IPS-11a (cell line): ENCODE data around the gene STAT6.
"Not testable (repeated sequence)": the region's sequence is repeated elsewhere in the genome, so short reads cannot be mapped to it uniquely, and the experiment has no call there.

ENCODE experiments used
- H3K4me3 ChIP-seq: one replicate; pipeline ENCODE4 v1.5.1; 2013; ENCODE audit warnings: low read depth, low read length, control low read depth

STAT6 gene

GRCh38 chr12:57127726-57128518, 16.8 kb upstream of the STAT6 start, which contains the start of gene LRP1:
TSS of gene LRP1 (plus strand) at chr12:57128483. CDS start at chr12:57128965, 482 bp downstream.
- peak within 1 kb of the TSS; percentile 83 for H3K4me3 ChIP-seq

- H3K4me3 ChIP-seq, result peak overlapping the region; percentile 72
Observed at GRCh38 chr12:57127101-57127725, 16.1 kb upstream of the STAT6 start.

- H3K4me3 ChIP-seq, result no peak overlapping the region
Observed at GRCh38 chr12:57126561-57126960, 15.4 kb upstream of the STAT6 start.

- no peak overlapping the region for H3K4me3 ChIP-seq
Observed at GRCh38 chr12:57126061-57126460, 14.9 kb upstream of the STAT6 start.

- no peak overlapping the region for H3K4me3 ChIP-seq
Observed at GRCh38 chr12:57124261-57124877, 13.2 kb upstream of the STAT6 start.

- H3K4me3 ChIP-seq, result no peak overlapping the region
Observed at GRCh38 chr12:57123813-57124212, 12.7 kb upstream of the STAT6 start.

GRCh38 chr12:57120718-57121117, 9.6 kb upstream of the STAT6 start:
- not testable (repeated sequence) for H3K4me3 ChIP-seq

- no peak overlapping the region for H3K4me3 ChIP-seq
Observed at GRCh38 chr12:57119294-57120085, 8.3 kb upstream of the STAT6 start.

GRCh38 chr12:57118711-57119271, 7.6 kb upstream of the STAT6 start:
- no peak overlapping the region for H3K4me3 ChIP-seq

- H3K4me3 ChIP-seq, result no peak overlapping the region
Observed at GRCh38 chr12:57116580-57117281, 5.6 kb upstream of the STAT6 start.

- H3K4me3 ChIP-seq, result no peak overlapping the region
Observed at GRCh38 chr12:57112492-57113294, 1.5 kb upstream of the STAT6 start.

GRCh38 chr12:57110104-57111030, 795 bp downstream of the STAT6 start:
- H3K4me3 ChIP-seq, result peak overlapping the region; percentile 48

GRCh38 chr12:57109207-57110103, 1.7 kb downstream of the STAT6 start:
- no peak overlapping the region for H3K4me3 ChIP-seq

GRCh38 chr12:57107456-57108155, 3.6 kb downstream of the STAT6 start:
- no peak overlapping the region for H3K4me3 ChIP-seq

- H3K4me3 ChIP-seq, result no peak overlapping the region
Observed at GRCh38 chr12:57106021-57106708, 5.0 kb downstream of the STAT6 start.
